ENCODE results near the gene MYL6B.

- no peak for TF ChIP-seq POLR2A (IDR thresholded peaks at IDR 0.05)
- TF ChIP-seq, protein P1, sequence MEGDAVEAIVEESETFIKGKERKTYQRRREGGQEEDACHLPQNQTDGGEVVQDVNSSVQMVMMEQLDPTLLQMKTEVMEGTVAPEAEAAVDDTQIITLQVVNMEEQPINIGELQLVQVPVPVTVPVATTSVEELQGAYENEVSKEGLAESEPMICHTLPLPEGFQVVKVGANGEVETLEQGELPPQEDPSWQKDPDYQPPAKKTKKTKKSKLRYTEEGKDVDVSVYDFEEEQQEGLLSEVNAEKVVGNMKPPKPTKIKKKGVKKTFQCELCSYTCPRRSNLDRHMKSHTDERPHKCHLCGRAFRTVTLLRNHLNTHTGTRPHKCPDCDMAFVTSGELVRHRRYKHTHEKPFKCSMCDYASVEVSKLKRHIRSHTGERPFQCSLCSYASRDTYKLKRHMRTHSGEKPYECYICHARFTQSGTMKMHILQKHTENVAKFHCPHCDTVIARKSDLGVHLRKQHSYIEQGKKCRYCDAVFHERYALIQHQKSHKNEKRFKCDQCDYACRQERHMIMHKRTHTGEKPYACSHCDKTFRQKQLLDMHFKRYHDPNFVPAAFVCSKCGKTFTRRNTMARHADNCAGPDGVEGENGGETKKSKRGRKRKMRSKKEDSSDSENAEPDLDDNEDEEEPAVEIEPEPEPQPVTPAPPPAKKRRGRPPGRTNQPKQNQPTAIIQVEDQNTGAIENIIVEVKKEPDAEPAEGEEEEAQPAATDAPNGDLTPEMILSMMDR (IDR thresholded peaks at IDR 0.05) = no peak
Observed at GRCh38 chr12:56154246-56154771, 1.9 kb downstream of the MYL6B start.

All from breast epithelium (tissue), 3 donors.